ENCODE data around the gene FAAH.

The FAAH gene

DNA sequence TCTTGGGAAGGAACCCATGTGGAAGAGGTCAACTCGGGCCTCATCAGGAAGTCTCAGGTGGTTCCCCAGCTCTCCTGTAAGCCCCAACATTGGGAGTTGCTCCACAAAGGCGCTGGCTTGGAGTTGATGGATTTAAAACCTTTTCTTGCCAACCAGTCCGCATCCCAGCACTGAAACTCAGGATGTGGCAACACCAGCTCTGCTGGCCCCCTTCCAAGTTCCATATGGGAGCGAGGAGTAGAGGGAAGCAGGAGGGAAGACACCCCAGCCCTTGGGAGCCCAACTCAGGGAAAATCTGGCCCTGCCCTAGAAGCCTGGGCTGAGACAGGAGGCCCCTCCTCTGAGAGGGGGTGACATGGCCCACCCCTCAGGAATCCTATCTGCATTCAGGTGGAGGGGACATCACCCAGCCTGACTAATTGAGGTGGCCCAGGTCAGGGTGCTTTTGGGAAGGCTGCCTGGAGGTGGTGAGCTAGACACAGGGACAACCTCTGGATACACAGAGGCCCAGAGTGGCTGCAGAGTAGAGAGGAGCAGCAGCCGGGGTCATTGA lies 62.4 kb downstream of the FAAH start:
- no peak overlapping the region for H3K9ac ChIP-seq (ENCODE audit: low read length)
- no peaks in the 10 kb centered on the region for H3K79me2 ChIP-seq (ENCODE audit: low read length)
- H2AFZ ChIP-seq (ENCODE audit: low read depth, low read length) = no peak overlapping the region
- no peaks in the 10 kb centered on the region for H3K4me1 ChIP-seq (ENCODE audit: low read length)
- H3K4me2 ChIP-seq (ENCODE audit: low read length) = no peak overlapping the region
- no peaks in the 10 kb centered on the region for H4K20me1 ChIP-seq (ENCODE audit: insufficient read depth, low read length)
- TF ChIP-seq EZH2phosphoT487 (IDR thresholded peaks at IDR 0.05; ENCODE audit: low read depth) = no peak
- TF ChIP-seq, protein P1, sequence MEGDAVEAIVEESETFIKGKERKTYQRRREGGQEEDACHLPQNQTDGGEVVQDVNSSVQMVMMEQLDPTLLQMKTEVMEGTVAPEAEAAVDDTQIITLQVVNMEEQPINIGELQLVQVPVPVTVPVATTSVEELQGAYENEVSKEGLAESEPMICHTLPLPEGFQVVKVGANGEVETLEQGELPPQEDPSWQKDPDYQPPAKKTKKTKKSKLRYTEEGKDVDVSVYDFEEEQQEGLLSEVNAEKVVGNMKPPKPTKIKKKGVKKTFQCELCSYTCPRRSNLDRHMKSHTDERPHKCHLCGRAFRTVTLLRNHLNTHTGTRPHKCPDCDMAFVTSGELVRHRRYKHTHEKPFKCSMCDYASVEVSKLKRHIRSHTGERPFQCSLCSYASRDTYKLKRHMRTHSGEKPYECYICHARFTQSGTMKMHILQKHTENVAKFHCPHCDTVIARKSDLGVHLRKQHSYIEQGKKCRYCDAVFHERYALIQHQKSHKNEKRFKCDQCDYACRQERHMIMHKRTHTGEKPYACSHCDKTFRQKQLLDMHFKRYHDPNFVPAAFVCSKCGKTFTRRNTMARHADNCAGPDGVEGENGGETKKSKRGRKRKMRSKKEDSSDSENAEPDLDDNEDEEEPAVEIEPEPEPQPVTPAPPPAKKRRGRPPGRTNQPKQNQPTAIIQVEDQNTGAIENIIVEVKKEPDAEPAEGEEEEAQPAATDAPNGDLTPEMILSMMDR (IDR thresholded peaks at IDR 0.05; ENCODE audit: low read depth, low read length) = no peak
- no peak overlapping the region for H3K27ac ChIP-seq (ENCODE audit: low read length)
- no peaks in the 10 kb centered on the region for H3K36me3 ChIP-seq (replicated peaks; ENCODE audit: low read depth, low read length)
- H3K9me3 ChIP-seq (ENCODE audit: insufficient read depth, low read length) = no peaks in the 10 kb centered on the region
- peaks cover 8% of the 10 kb centered on the region; the same call in 1 of the 2 replicates for H3K27me3 ChIP-seq (ENCODE audit: low read depth, low read length)
- H3K4me3 ChIP-seq (ENCODE audit: low read length) = no peak overlapping the region

DNA sequence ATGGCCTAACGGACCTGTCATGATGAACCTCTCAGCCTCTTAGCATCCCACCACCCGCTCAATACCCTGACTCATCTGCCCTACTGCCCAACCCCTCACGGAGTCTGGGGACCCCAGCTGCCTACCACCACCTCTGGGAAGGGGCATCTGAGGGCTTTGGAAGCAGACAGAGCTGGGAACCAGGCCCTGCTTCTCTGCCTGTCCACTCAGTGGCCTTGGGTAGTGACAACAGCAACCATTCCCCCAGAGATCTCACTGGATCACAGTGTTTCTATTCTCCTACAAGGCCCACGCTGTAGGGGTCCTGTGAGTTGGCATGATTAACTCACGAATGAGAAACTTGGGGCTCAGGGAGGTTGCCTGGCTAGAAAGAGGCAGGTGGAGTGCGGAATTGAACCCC lies 63.1 kb downstream of the FAAH start:
- no peak overlapping the region for H2AFZ ChIP-seq (ENCODE audit: low read depth, low read length)
- no peaks in the 10 kb centered on the region for H3K4me1 ChIP-seq (ENCODE audit: low read length)
- H4K20me1 ChIP-seq (ENCODE audit: insufficient read depth, low read length) = no peaks in the 10 kb centered on the region
- H3K79me2 ChIP-seq (ENCODE audit: low read length) = no peaks in the 10 kb centered on the region
- H3K4me3 ChIP-seq (ENCODE audit: low read length) = no peak overlapping the region
- no peaks in the 10 kb centered on the region for H3K9me3 ChIP-seq (ENCODE audit: insufficient read depth, low read length)
- no peak overlapping the region for H3K9ac ChIP-seq (ENCODE audit: low read length)
- no peak overlapping the region for H3K4me2 ChIP-seq (ENCODE audit: low read length)
- TF ChIP-seq EZH2phosphoT487 (IDR thresholded peaks at IDR 0.05; ENCODE audit: low read depth) = no peak
- TF ChIP-seq, protein P1 (IDR thresholded peaks at IDR 0.05; ENCODE audit: low read depth, low read length) = no peak
- H3K27me3 ChIP-seq (ENCODE audit: low read depth, low read length) = peaks cover 9% of the 10 kb centered on the region; the same call in 1 of the 2 replicates
- no peaks in the 10 kb centered on the region for H3K36me3 ChIP-seq (replicated peaks; ENCODE audit: low read depth, low read length)
- no peak overlapping the region for H3K27ac ChIP-seq (ENCODE audit: low read length)

DNA sequence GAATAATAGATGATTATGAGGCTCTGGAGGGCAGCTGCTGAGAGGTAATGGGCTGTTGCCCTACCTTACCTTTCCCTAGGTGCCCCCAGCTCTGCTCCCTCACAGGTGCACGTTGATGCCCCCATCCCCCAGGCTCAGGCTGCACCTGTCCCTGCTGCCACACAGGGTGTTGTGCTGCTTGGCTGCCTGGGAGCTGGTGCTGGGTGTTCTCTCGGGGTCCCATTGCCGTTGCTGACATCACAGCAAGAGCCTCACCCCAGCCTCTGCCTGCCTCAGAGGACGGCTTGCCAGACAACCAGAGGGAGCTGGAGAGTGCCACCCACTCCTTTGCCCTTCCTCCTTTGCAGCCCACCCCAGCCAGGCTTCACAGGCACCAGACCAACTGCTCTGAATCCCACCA lies 64.1 kb downstream of the FAAH start:
- H3K4me3 ChIP-seq (ENCODE audit: low read length) = no peak overlapping the region
- no peak overlapping the region for H3K9ac ChIP-seq (ENCODE audit: low read length)
- H3K36me3 ChIP-seq (replicated peaks; ENCODE audit: low read depth, low read length) = no peaks in the 10 kb centered on the region
- peaks cover 9% of the 10 kb centered on the region; the same call in 1 of the 2 replicates for H3K27me3 ChIP-seq (ENCODE audit: low read depth, low read length)
- H3K4me1 ChIP-seq (ENCODE audit: low read length) = no peaks in the 10 kb centered on the region
- no peaks in the 10 kb centered on the region for H3K79me2 ChIP-seq (ENCODE audit: low read length)
- no peak overlapping the region for H3K4me2 ChIP-seq (ENCODE audit: low read length)
- H3K9me3 ChIP-seq (ENCODE audit: insufficient read depth, low read length) = no peaks in the 10 kb centered on the region
- H3K27ac ChIP-seq (ENCODE audit: low read length) = no peak overlapping the region
- TF ChIP-seq, protein P1 (IDR thresholded peaks at IDR 0.05; ENCODE audit: low read depth, low read length) = no peak
- no peak overlapping the region for H2AFZ ChIP-seq (ENCODE audit: low read depth, low read length)
- H4K20me1 ChIP-seq (ENCODE audit: insufficient read depth, low read length) = no peaks in the 10 kb centered on the region

DNA sequence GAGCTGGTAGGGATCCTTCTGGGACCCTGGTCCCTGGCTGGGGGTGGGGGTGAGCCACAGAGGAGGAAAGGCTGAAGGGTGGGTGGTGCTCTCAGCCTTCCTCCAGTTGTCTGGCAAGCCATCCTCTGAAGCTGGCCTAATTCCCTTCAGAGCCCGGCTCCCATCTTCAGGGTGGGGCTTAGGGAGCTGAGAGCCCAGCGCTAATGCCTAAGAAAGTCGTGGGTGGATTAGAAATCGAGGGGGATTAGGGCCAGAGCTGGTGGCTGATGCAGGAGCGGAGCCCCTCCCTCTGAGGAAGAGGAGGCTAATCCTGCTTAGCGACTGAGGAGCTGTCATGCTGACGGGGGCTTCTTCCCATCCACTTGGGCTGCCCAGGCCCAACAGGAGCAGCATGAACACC lies 64.7 kb downstream of the FAAH start:
- H3K9me3 ChIP-seq (ENCODE audit: insufficient read depth, low read length) = no peaks in the 10 kb centered on the region
- no peaks in the 10 kb centered on the region for H3K36me3 ChIP-seq (replicated peaks; ENCODE audit: low read depth, low read length)
- no peak overlapping the region for H3K4me3 ChIP-seq (ENCODE audit: low read length)
- no peak for TF ChIP-seq EZH2phosphoT487 (IDR thresholded peaks at IDR 0.05; ENCODE audit: low read depth)
- TF ChIP-seq, protein P1 (IDR thresholded peaks at IDR 0.05; ENCODE audit: low read depth, low read length) = no peak
- no peaks in the 10 kb centered on the region for H3K4me1 ChIP-seq (ENCODE audit: low read length)
- no peak overlapping the region for H3K9ac ChIP-seq (ENCODE audit: low read length)
- no peak overlapping the region for H3K4me2 ChIP-seq (ENCODE audit: low read length)
- H3K27ac ChIP-seq (ENCODE audit: low read length) = no peak overlapping the region
- peaks cover 9% of the 10 kb centered on the region; the same call in 1 of the 2 replicates for H3K27me3 ChIP-seq (ENCODE audit: low read depth, low read length)
- no peaks in the 10 kb centered on the region for H4K20me1 ChIP-seq (ENCODE audit: insufficient read depth, low read length)
- H2AFZ ChIP-seq (ENCODE audit: low read depth, low read length) = no peak overlapping the region
- no peaks in the 10 kb centered on the region for H3K79me2 ChIP-seq (ENCODE audit: low read length)
